Activated CD4-positive, alpha-beta T cell treated with anti-CD3 and anti-CD28 coated beads, Interleukin-2, Interleukin-6, amounts not matched to agents 100 ng/mL and 50 ng/mL, durations not matched to agents 16 hours and 8 hours (primary cell): Measurements from ENCODE around the gene FAM234B.

ENCODE experiments used
- DNase-seq: peaks from one replicate; pipeline ENCODE4 v3.0.0-alpha.2; 2020

The FAM234B gene

DNA sequence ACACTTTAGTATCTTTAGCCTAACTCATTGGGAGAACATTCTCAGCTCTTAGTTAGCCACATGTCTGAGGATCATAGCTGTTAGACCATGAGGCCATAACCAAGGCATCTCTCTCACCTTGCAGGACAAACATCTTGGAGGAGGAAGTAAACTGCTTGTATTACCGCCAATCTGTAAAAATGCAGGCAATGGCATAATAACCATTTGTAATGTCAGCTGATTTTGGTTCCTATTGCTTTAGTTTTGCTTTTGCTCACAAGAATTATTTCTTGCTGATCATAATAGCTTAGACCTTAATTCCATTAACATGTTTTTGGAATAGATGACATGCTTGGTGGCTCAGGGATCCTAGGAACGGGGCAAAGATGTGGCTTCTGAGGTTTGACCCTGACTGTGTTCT, 75.6 kb downstream of the FAM234B start:
- no peak for DNase-seq

GRCh38 chr12:13120413-13120812, 76.2 kb downstream of the FAM234B start:
- no peak for DNase-seq

- no peak for DNase-seq
Measured at GRCh38 chr12:13121568-13121967, 77.4 kb downstream of the FAM234B start.

DNA sequence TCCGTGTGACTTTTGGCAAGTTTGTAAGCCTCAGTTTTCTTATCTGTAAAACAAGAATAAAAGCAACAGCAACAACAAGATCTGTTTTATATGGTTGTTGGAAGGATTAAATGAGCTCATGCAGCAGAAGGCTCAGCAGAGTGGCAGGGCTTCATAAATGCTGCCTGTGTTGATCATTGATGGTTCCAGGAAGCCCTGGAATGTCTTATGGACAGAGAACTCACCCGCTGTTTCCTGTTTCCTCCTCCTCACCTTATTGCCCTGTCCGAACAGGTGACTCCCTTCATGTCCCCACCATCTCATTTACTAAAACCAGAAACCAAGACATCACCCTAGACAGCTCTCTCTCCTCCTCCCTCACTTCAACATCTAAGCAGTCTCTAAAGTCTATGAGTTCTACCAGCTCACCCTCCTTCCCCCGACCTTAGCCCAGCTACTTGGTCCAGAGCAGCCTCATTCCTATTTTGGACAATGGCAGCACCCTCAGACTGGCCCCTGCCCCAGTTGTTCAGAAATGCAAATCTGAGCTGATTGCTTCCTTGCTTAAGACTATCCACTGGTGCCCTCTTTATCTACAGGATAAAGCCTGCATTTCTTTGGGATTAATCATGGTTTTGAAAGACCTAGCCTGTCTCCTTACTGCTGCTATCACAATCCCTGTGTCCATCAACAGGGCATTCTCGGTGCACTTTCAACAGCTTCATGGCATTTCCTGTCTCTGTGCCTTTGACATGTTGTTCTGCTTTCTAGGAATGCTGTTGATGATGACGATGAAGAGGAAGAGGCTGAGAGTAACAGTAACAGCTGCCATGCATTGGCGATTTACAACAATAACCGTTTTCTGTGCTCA, 80.7 kb downstream of the FAM234B start:
- no peak for DNase-seq

DNA sequence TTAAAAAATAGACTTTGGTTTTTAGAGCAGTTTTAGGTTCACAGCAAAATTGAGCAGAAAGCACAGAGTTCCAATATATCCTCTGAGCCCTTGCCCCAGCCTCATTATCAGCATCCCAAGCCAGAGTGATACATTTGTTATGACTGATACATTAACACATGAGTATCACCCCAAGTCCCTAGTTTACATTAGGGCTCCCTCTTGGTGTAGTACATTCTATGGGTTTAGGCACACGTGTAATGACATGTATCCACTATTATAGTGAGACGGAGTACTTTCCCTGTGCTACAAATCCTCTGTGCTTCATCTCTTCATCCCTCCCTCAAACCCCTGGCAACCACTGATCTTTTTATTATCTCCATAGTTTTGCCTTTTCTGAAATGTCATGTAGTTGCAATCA, 81.8 kb downstream of the FAM234B start:
- DNase-seq: no peak

DNA sequence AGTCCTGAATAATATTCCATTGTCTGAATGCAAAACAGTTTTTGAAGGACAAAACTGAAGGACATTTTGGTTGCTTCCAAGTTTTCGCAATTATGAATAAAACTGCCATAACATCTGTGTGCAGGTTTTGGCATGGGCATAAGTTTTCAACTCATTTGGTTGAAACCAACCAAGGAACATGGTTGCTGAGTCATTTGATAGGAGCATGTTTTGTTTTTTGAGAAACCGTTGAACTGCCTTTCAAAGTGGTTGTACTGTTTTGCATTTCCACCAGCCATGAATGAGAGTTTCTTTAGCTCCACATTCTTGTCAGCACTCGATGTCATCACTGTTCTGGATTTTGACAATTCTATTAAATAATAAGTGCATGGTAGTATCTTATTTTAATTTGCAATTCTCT, 82.3 kb downstream of the FAM234B start:
- DNase-seq: peak; percentile 14

GRCh38 chr12:13127444-13127843, 83.3 kb downstream of the FAM234B start:
- DNase-seq: no peak

DNA sequence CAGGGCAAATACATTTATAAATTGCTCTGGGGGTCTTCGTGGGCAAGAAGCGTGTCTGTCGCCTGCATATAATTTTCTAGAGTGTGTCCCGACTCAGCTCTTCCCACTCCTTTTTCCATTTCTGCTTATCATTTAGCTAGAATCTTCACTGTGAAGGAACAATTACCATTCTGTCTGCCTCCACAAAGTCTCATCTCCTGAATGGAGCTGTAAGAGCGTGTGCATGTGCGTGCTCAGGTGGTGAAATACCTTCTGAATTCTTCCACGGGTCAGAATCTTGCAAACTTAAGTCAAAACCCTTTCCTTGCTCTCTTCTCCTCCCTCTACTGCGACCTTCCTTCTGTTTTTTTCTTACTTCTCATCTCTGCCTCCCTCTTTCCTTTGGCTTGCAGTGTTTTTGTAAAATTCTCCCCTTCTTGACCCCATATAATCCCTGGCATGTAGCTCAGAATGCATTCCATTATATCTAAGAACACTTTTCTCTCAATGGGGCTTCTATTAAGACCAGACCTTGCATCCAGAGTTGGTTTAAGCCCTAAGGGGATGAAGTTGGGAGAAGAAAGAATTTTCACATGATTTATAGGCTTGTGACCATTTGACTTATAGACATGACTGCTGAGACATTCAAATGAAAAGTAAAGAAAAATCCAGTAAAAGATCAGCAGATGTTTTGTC, 84.2 kb downstream of the FAM234B start:
- no peak for DNase-seq

DNA sequence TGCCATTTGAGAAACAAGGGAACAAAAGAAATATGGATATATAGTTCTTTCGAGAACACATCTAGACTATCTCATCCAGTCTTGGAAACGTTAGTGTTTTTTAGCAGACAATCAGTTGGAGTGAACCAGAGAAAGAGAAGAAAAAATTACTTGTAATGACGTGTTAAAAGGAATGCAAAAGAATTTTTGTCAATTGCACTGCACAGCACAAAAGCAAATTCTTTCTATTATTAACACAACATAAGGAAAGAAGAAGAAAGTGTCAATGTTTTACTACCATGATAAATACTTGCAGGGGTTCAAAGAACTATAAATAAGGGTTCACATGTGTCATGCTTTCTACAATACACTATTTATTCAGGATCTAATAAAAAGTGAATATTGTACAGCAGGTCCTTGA, 86.8 kb downstream of the FAM234B start:
- DNase-seq: no peak
